Kasumi-1 (cell line): ENCODE measurements around the gene MKLN1.
A peak's percentile ranks its signal among the peaks of the same experiment; 100 is the strongest.
"Not testable (repeated sequence)": the region's sequence is repeated elsewhere in the genome, so short reads cannot be mapped to it uniquely, and the experiment has no call there.

ENCODE experiments used
- DNase-seq, 2 experiments: peaks; one replicate each; lab custom pipeline; 2025; lab: John Stamatoyannopoulos, UW

MKLN1 gene

DNA sequence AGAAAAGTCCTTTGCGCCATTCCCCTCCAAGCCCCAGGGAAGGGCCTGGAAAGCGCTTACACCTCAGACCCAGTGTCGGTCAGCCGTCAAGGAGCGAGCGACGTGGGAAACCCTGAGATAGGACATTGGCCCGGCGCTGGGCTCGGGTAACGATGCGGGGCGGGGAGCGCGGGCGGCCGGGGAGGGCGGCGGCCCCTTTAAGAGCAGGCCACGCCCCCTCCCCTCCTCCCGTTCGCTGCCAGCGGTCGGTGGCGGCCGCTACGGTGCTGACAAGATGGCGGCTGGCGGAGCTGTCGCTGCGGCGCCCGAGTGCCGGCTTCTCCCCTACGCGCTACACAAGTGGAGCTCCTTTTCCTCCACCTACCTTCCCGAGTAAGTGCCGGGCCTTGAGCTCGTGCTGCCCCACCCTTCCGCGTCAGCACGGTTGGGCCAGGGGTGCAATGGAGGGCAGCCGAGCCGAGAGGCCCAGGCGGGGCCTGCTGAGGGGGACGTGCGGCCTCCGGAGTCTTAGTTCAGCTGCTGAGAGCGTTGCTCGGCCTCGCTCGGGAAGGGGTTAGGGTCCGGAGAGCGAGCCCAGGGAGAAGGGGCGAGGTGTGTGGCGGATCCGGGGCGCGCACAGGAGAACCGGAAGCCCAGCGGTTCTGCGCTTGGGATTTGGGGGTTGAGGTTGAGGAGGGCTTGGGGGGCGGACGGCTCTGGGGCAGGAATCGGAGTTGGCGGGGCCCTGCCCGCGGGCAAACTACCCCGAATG lies at the start of gene MKLN1:
Gene MKLN1 (plus strand): TSS at position 251 of the 751 bp plus-strand sequence. CDS start 24 bp downstream, at position 275.
- peak; percentile 79 to 81 for DNase-seq

DNA sequence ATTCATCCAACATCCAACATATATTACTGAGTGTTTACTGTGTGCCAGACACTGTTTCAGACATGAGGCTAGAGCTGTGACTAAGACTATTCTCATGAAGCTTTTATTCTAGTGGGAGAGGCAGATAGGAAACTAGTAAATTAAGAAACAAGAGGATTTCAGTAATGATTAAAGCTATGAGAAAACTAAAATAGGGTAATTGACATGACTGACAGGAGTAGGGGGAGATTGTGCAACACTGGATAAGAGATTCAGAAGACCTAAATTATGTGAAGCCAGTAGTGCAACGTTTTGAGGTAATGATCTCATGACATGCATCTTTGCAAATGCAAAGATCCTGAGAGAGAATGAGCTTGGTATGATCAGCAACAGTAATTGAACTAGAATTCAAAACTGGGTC lies 48.6 kb upstream of the MKLN1 start:
- no peak for DNase-seq

DNA sequence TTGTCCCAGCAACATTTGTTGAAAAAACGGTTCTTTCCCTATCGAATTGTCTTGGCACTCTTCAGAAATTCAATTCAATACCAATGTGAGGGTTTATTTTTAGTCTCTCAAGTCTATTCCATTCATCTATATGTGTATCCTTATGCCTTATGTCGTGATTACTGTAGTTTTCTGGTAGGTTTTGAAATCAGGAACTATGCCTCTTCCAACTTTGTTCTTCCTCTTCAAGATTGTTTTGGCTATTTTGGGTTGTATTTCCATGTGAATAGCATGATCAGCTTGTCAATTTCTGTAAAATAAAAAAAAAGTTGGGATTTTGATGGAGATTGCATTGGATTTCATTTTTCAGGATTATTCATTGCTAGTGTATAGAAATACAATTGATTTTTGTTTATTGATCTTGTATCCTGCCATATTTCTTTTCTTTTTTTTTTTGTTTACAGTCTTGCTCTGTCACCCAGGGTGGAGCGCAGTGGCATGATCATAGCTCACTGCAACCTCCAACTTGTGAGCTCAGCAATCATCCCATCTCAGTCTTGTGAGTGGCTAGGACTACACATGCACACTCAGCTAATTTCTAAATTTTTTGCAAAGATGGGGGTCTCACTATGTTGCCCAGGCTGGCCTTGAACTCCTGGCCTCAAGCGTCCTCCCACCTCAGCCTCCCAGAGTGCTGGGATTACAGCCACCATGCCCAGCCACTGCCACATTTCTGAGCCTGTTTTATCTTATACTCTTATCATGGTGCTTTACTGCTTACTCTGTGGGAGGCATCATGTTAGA lies 46.2 kb upstream of the MKLN1 start:
- no peak for DNase-seq

DNA sequence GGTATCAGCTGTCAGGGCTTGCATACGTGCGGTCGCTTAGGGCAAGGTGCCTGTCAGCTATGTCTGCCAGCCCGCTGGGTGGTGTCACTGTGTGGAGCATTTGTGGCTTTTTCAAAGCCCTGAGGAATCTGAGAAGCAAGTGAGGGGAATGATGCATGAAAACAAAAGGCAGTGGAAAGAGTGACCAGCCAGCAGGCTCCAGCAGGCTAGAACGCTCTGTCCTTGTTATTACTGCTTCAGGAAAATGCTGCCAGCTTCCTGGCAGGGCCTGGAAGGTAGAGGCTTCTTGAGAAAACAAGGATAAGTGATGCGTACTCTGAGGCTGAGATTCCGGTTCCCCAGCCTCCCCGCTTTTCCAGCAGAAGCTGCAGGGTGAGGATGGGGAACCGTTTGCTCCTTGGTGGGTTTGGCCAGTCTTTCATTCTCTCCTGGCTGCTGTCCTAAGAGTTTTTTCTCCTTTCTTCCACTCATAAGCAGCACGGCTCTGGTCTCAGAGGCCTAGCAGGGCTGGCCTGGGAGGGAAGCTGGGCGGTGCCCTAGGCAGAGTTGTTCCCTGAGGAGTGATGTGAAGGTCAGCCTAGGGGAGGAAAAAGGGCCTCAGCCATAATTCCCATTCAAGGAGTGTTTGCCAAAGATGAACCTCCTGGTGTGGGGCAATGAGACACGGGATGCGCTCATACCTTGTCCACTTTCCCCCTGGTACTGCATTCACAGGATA lies 42.8 kb upstream of the MKLN1 start:
- DNase-seq, result no peak

DNA sequence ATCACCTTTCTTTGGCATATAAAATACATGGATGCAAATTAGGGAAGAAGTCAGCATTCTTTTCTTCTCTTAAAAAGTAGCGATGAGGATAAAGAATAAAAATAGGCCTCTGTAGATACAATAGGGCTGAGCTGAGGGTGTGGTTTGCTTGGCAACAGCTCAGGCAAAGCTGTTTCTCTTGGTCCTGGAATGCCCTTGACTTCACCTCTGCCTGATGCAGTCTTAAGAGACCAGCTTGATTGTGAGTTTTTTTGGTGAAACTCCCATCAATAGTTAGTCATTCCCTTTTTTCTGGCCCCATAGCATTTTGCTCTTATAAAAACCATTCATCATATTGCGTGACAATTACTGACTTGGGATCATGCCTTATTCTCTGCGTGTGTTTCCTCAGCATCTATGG lies 42.1 kb upstream of the MKLN1 start:
- no peak for DNase-seq

DNA sequence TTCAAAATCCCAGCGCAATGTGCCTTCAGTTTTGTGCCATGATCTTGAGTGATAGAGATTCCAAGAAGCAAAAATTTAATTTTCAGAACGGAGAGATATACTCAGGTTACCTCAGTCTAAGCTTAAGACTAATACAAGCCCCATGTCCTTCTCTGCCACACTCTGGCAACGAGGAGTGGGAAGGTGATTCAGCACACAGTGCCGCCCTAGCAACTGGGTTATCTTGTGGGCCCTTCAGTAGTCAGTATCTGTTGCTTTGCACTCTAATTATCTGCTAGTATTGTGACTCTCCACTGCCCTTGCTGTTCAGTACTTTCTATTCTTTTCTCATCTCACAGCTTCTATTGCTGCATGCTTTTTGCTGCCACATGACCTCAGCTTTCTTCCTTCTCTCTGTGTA lies 39.2 kb upstream of the MKLN1 start:
- DNase-seq, result no peak

DNA sequence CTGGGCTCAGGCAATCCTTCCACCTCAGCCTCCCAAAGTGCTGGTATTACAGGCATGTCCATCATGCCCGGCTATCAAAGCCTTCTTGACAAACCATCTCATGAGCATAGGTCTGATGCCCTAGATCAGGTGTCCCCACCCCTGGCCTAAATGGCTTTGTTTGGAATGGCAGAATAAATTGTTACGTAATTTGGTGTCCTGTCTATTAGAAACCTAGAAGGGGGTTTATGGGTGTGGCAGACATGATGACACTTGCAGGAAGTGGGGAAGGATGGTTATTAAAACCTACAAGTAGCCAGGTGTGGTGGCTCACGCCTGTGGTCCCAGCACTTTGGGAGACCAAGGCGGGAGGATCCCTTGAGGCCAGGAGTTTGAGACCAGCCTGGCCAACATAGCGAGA lies 38.6 kb upstream of the MKLN1 start:
- no peak for DNase-seq

DNA sequence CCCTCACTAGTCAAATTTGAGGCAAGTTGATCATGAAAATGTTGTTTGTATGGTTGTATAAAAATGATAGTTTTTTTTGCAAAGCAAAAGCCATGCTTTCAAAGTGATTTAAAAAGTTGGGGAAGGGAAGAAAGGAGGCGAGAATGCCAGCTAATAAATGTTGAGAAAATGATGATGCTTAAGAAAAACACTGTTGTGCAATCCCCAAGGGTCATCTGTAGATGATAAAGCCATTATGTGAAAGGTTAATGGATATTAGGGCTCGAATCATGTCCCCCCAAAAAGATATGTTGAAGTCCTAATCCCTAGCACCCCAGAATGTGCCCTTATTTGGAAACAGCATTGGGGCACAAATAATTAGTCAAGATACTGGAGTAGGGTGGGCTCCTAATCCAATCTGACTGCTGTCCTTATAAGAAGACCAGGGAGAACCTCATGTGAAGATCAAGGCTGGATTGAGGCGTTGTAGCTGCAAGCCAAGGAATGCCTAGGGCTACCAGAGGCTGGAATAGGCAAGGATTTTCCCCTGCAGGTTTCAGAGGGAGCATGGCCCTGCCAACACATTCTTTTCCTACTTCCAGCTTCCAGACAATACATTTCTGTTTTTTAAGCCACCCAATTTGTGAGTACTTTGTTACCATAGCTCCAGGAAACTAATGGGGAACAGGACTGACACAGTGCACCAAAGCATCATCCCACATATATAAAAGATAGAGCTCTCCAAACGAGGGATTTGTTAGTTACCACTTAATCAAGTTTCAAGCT lies 35.4 kb upstream of the MKLN1 start:
- no peak for DNase-seq

DNA sequence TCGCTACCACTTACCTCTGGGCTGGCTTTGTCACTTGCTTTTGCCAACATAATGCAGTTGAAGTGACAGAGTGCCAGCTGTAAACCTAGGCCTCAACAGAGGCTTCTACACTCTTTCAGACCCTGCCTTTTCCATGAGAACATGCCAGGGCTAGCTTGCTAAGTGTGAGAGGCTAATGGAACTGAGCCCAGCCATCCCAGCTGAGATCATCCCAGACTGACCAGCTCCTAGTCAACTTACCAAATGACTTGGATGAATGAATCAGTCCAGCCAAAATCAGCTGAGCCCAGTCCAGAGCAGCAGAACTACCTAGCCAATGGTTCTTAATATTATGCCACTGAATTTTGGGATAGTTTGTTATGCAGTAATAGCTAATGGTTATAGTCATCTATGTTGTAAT lies 34.7 kb upstream of the MKLN1 start:
- DNase-seq, result no peak

DNA sequence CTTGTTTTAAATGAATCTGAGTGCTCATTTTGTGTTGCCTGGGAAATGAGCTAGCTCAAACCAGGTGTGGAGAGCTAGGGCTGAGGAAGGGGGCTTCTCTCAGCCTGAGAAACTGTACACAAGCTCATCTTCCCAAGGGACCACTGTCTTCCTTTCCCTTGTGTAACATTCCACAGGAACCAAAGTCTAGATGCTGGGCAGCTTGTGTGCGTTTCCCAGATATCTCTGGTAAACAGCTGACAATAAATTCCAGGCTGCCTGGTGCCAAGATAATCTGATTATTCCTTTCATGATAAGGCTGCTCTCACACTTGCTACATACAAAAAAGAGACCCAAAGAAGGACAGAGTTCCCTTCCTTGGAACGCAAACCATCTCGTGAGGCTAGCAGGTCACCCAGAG lies 33.1 kb upstream of the MKLN1 start:
- no peak for DNase-seq

DNA sequence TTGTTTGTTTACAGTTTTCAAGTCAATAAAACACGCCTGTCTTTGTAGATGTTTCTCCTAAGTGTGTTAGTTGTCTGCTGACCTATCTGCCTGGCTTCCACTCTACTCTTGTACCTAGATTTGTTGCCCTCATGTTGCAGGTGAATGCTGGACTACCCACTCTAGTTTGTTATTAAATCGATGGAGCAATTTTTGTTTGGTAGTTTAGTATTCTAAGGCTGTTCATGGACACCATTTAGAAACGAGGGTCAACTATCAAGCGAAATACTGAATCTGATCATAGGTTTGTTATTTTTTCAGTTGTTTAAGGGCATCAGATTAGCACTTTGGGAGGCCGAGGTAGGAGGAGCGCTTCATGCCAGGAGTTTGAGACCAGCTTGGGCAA lies 29.1 kb upstream of the MKLN1 start:
- no peak for DNase-seq

DNA sequence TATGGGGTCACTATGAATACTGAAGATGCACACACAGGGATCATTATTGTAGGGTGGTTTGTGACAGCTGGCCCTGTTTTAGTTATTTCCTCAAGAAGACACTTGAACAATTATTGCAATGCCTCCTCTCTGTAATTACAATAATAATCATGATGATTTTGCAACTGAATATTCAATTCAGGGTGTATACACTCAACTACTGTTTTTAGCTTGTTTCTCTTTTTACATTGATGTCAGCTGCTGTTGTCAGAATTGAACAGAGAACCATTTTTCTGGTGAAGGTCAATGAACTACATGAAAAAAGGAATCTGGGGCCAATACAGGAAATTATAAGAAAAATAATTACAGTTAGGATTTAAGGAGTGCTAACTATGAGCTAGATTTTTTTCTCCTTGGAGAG lies 28.6 kb upstream of the MKLN1 start:
- DNase-seq, result no peak

DNA sequence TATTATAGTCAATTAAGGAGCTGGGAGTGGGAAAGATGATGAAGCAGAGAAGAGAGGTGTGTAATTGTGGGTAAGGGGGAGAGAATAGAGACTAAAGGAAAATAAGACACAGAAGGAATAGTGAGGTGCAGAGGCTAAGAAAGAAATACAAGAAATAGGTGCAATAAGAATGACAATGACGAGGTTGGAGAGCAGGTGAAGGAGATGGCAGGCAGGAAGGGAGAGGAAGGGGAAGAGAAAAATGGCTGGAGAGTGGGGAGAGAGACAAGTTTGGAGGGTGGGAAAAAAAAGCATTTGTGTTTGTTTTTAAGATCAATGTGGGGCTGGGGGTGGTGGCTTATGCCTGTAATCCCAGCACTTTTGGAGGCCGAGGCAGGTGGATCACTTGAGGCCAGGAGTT lies 27.6 kb upstream of the MKLN1 start:
- DNase-seq, result no peak

DNA sequence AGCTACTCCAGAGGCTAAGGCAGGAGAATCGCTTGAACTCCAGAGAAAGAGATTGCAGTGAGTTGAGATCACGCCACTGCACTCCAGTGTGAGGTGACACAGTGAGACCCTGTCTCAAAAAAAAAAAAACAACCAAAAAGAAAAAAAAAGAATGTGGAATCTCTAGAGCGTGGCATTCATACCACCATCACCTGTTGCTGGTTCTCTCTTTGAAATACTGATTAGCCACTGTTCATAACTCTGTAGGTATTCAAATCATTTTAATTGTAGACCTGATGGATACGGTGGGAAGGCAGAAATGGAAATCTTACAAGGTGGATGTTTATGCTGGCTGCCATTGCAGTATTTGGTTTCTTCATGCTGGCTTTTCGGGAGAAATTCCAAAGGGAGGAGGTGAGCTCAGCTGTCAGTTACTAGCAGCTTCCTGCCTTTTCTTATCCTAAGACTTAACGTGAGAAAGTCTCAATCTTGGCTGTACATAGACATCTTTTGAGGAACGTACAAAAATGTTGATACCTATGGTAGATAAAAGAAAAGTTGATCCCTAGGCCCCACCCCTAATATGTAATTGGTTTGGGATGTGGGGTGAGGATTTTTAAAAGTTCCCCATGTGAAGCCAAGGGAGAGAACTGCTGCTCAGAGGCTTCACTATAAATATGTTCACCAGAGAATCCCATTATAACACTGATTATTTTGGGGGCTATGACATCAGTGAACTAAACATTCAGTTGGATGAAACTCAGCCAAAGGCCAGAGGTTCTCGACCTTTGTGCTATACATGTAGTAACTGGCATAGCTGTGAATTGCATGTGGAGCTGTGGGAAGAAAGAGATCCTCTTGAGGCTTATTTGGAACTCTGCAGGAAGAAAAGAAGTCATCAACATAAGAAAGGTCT lies 26.9 kb upstream of the MKLN1 start:
- no peak for DNase-seq

DNA sequence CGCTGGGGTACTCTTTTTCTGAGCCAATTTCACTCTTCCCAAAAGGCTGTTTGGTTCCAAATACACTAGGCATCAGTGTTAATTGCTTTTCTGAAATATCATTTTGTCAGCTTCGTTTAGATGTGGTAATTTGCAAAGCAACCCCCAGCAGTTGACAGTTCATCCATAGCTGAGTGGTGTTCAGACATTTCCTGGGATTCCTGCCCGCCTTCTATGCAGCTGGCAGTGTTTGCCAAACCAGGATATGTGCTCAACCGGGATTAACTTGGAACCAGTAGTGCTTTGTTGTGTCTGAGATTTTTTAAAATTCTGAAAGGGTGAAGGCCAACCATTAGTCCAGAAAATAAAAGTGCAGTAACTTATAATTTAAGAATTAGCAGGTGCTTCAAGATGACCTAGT lies 25.2 kb upstream of the MKLN1 start:
- no peak for DNase-seq

DNA sequence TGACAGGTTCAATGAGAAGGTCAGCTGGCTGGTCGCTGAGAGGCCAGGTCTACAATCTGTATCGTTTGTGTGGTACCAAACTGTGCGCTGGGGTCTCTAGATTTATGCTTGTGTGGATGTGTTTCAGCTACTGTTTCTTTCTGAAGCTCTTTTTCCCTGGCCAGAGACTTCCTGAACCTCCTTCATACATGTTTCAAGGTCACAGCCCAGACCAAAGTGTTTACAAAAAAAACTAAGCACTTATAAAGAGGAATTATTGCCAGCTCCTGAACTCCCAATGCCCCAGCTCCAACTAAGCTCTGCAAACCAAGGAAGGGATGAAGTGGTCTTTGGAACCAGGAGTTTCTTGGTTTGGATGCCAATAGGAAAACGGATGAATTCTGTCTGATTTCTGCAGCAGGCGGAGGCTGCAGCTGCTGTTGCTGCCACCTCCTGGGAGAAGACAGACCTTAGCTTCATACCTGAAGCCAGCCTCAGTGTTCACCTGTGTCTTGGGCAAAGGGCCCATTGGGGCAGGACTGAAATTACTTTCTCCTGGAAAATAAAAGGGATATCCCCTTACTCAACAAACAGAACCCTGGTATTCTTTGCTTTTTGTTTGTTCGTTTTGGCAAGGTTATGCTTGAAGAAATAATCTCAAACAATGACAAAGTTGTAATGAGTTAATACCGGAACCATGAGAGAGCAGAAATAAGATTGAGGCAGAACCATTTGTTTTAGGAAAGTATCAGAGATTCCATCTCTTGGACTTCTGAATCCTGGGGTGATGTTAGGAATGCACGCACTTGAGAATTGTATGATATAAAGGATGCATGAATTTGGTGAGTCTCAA lies 24.6 kb upstream of the MKLN1 start:
- no peak for DNase-seq

DNA sequence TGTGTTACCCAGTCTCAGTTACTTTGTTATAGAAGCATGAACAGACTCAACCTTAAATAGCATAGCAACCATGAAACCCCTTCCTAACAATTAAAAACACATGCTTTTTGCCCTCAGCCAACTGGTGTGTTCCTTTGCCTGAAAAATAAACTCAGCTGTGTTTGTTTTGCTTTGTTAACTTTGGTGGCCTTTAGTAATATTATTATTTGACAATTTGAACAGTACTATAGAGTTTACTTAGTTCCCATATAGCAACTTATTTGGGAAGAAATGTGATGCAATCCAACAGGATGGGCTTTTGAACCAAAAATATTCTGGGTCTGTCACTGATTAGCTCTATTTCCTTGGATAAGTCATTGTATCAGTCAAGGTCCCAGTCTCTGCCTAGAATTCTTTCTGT lies 22.5 kb upstream of the MKLN1 start:
- DNase-seq, result no peak

DNA sequence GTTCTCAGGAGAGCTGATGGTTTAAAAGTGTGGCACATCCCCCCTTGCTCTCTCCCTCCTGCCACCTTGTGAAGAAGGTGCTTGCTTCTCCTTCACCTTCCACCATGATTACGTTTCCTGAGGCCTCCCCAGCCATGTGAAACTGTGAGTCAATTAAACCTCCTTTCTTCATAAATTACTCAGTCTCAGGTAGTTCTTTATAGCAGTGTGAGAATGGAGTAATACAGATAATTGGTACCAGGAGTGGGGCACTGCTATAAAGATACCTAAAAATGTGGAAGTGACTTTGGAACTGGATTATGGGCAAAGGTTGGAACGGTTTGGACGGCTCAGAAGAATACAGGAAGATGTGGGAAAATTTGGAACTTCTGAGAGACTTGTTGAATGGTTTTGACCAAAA lies 21.6 kb upstream of the MKLN1 start:
- not testable (repeated sequence) for DNase-seq

DNA sequence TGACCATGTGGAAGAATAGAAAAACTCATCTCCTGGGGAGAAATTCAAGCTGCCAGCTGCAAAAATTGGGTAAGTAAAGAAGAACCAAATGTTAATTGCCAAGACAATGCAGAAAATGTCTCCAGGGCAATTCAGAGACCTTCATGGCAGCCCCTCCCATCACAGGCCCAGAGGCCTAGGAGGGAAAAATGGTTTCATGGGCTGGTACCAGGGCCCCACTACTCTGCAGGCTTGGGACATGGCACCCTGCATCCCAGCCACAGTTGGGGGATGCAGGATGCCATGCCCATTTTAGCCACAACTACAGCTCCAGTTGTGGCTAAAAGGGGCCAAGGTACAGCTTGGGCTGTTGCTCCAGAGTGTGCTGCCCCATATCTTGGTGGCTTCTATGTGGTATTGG lies 20.9 kb upstream of the MKLN1 start:
- no peak for DNase-seq

DNA sequence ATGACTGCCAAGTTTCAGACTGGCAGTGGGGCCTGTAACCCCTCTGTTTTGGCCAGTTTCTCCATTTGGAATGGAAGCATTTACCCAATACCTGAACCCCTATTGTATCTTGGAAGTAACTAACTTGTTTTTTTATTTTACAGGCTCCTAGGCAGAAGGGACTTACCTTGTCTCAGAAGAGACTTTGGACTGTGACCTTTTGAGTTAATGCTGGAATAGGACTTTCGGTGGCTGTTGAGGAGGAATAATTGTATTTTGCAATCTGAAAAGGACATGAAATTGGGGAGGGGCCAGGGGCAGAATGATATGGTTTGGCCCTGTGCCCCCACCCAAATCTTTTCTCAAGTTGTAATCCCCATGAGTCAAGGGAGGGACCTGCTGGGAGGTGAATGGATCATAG lies 20.0 kb upstream of the MKLN1 start:
- DNase-seq, result no peak
